Measurements from ENCODE around the gene CUEDC1.

Gene CUEDC1

DNA sequence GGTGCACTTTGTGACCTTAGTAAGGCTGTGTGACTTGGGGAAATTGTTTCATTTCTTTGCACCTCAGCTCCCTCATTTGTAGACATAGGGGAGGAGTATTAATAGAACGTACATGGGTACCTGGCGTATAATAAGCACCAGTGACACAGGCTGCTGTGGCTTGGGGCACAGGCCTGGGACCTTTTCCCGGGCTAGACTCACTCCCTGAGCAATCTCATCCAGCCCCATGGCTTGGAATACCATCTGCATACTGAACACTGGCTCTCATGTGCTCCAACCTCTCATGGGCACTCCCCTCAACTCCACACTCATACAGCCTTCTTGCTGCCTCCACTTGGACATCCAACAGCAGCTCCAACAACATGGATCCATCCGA lies 64.4 kb downstream of the CUEDC1 start:
- Histone ChIP-seq H3K4me3 (ENCODE audit: low read depth, low read length) (no peak overlapping the region), H3K36me3 (replicated peaks) (no peaks in the 10 kb centered on the region), H3K27me3 (replicated peaks) (no peaks in the 10 kb centered on the region), H3K27ac (no peak overlapping the region)
- in situ Hi-C loops (cut with HindIII; ENCODE audit: low pct_ligation_motif_present, low sequenced_read_pairs), result no loop called here
- TF ChIP-seq, protein P1, sequence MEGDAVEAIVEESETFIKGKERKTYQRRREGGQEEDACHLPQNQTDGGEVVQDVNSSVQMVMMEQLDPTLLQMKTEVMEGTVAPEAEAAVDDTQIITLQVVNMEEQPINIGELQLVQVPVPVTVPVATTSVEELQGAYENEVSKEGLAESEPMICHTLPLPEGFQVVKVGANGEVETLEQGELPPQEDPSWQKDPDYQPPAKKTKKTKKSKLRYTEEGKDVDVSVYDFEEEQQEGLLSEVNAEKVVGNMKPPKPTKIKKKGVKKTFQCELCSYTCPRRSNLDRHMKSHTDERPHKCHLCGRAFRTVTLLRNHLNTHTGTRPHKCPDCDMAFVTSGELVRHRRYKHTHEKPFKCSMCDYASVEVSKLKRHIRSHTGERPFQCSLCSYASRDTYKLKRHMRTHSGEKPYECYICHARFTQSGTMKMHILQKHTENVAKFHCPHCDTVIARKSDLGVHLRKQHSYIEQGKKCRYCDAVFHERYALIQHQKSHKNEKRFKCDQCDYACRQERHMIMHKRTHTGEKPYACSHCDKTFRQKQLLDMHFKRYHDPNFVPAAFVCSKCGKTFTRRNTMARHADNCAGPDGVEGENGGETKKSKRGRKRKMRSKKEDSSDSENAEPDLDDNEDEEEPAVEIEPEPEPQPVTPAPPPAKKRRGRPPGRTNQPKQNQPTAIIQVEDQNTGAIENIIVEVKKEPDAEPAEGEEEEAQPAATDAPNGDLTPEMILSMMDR (IDR thresholded peaks at IDR 0.05; ENCODE audit: low read depth, low read length, missing control alignments), result no peak
- DNase-seq, result no peak

DNA sequence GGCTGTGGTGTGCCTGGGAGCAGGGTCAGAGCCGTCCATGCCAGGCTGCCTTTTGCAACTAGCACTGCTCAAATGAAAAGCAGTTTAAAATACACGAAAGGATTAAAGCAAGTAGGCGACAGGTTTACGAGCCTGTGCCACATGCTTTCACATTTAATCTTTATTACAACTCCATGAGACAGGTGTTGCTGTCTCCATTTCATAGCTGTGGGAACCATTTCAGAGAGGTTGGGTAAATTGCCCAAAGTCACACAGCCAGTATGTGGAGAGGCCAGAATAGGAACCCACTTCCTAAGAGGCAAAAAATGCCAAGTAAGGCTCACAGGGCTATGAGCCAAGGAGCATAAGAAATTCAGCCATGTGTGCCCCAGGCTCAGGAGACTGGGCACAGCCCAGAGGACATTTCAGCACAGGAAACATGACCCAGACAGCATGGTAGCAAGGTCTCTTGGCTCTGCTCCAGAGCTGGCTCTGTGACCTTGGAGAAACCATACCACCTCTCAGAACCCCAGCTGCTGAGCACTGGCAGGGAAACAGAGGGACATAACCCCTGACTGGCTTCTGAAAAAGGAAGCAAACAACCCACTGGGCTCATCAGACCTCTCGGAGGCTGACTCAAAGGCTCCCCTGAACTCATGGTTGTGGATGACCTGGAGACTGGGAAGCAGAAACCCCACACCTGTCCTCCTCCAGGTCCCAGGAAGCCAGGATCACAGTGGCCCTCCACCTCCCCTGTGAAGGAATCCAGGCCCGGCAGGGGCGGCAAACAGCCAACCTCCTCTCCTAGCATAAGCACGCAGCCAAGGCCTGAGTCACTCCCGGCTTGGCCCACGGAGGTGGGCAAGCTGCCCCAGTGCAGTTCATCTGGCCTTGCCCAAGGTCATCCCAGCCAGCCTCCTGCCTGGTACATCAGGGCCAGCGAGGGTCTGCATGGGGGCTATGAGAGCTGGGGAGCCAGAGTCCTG lies 65.0 kb downstream of the CUEDC1 start:
- TF ChIP-seq, protein P1 (IDR thresholded peaks at IDR 0.05; ENCODE audit: low read depth, low read length, missing control alignments), result peak; percentile 28
- H3K36me3 ChIP-seq (replicated peaks), result no peaks in the 10 kb centered on the region
- peak; percentile 41 for DNase-seq
- H3K27ac ChIP-seq, result no peak overlapping the region
- no peak overlapping the region for H3K4me3 ChIP-seq (ENCODE audit: low read depth, low read length)
- H3K27me3 ChIP-seq (replicated peaks), result no peaks in the 10 kb centered on the region
- in situ Hi-C loops (cut with HindIII; ENCODE audit: low pct_ligation_motif_present, low sequenced_read_pairs), result no loop called here

DNA sequence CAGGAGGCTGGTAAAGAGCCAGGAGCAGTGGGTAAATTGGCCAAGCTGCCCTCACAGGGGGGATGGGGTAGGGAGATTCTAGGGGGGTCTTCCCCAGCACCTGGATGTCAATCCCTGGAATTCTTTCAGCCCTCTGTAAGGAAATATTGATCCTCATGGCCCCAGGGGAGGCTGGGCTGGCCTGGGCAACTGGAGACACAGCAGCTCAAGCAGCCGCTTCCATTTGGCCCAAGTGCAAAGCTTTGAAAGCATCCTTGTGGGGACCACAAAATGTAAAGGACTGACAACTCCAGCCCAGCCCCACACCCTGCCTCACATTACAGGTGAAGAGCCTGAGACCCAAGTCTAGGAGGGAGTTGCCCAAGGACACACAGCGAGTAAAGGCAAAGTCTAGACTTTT lies 66.0 kb downstream of the CUEDC1 start:
- Histone ChIP-seq H3K4me3 (ENCODE audit: low read depth, low read length) (no peak overlapping the region), H3K27me3 (replicated peaks) (no peaks in the 10 kb centered on the region), H3K36me3 (replicated peaks) (no peaks in the 10 kb centered on the region), H3K27ac (no peak overlapping the region)
- no peak for DNase-seq
- in situ Hi-C loops (cut with HindIII; ENCODE audit: low pct_ligation_motif_present, low sequenced_read_pairs), result no loop called here
- TF ChIP-seq, protein P1 (IDR thresholded peaks at IDR 0.05; ENCODE audit: low read depth, low read length, missing control alignments), result no peak

DNA sequence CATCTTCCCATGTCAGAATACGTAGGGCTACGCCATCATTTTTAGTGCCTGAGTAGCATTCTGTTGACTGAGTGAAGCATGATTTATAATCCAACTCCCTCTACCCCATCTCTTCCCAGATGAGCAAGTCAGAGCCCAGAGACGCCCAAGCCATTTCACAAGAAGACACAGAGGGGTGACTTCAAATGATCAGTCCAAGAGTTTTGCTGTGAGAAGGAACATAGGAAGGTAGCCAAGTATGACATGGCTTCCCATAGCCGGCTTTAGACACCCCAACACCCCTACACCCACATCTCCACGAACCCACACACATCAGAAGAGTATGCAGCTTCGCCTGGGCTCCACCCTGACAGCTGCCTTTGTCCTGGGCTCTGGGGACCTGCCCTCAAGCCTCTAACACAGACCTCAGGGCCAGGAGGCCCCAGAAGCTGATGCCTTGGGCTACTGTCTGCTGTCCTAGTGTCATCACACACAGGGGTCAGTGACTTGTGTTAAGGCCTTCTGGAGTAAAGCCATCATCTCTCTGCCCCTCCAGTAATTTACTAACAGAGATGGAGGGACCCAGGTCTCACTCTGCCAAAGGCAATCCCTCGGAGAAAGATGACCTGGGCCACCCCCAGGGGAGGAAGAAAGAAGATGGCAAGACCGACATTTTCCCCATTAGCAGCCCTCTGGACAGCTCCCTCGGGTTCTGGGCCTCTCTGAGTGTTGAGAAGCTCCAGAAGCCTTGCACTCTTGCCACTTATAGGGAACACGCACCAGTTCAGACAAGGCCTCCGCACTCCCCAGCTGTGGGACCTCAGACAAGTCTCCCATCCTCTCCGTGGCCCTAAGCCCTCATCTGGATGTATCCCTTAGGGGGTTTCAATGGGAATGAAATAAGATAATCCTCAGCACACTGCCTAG lies 66.6 kb downstream of the CUEDC1 start:
- Histone ChIP-seq H3K27ac (no peak overlapping the region), H3K36me3 (replicated peaks) (no peaks in the 10 kb centered on the region), H3K4me3 (ENCODE audit: low read depth, low read length) (no peak overlapping the region), H3K27me3 (replicated peaks) (no peaks in the 10 kb centered on the region)
- TF ChIP-seq, protein P1 (IDR thresholded peaks at IDR 0.05; ENCODE audit: low read depth, low read length, missing control alignments), result no peak
- in situ Hi-C loops (cut with HindIII; ENCODE audit: low pct_ligation_motif_present, low sequenced_read_pairs), result no loop called here
- DNase-seq, result no peak

DNA sequence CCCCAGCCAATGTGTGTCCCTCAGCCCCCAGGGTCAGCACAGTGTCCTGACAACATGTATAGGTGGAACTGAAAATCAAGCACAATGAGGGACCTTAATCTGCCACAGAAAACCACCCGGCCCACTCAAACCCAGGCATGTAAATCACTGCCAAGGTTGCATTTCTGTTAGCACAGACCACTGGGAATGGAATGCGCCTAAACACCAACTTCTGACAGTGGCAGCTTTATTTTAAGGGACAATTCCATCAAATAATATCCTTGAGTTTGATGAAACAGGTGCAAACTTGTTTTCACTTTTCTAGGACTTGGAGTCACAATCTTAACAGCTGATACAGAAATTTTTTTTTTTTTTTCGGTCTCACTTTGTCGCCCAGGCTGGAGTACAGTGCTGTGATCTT lies 68.1 kb downstream of the CUEDC1 start:
- H3K4me3 ChIP-seq (ENCODE audit: low read depth, low read length), result no peak overlapping the region
- peaks cover 2% of the 10 kb centered on the region for H3K36me3 ChIP-seq (replicated peaks)
- no peaks in the 10 kb centered on the region for H3K27me3 ChIP-seq (replicated peaks)
- H3K27ac ChIP-seq, result no peak overlapping the region
- TF ChIP-seq, protein P1 (IDR thresholded peaks at IDR 0.05; ENCODE audit: low read depth, low read length, missing control alignments), result no peak
- in situ Hi-C loops (cut with HindIII; ENCODE audit: low pct_ligation_motif_present, low sequenced_read_pairs), result no loop called here
- no peak for DNase-seq

All from brain microvascular endothelial cell (primary cell).